Stimulated activated CD8-positive, alpha-beta memory T cell treated with anti-CD3 and anti-CD28 coated beads, Interleukin-15, amount 100 ng/mL, for 4 hours (primary cell): ENCODE measurements around the gene MT1M.
"Not testable (repeated sequence)": the region's sequence is repeated elsewhere in the genome, so short reads cannot be mapped to it uniquely, and the experiment has no call there.

Experiments used
- DNase-seq, 2 donors: peaks; one replicate each; pipeline ENCODE4 v3.0.0-alpha.2; 2020; ENCODE audit warnings: low read depth in 2 of 2

Gene MT1M

GRCh38 chr16:56608876-56609462, 23.5 kb upstream of the MT1M start:
- no peak for DNase-seq

GRCh38 chr16:56609463-56609921, 23.0 kb upstream of the MT1M start:
- peak in 1 of 2 donors; percentile 62 for DNase-seq

- peak; percentile 38 to 74 for DNase-seq
These were observed 22.3 kb upstream of the MT1M start for GRCh38 chr16:56610017-56610608.

- no peak for DNase-seq
These were observed 21.8 kb upstream of the MT1M start for GRCh38 chr16:56610609-56611111.

GRCh38 chr16:56611281-56611833, 21.1 kb upstream of the MT1M start:
- DNase-seq, result no peak

GRCh38 chr16:56613706-56614105, 18.8 kb upstream of the MT1M start:
- no peak for DNase-seq

- no peak for DNase-seq
These were observed 17.9 kb upstream of the MT1M start for GRCh38 chr16:56614549-56614991.

- no peak for DNase-seq
These were observed 17.1 kb upstream of the MT1M start for GRCh38 chr16:56615353-56615752.

- DNase-seq, result no peak
These were observed 15.7 kb upstream of the MT1M start for GRCh38 chr16:56616608-56617211.

GRCh38 chr16:56617212-56618085, 15.0 kb upstream of the MT1M start:
- DNase-seq, result no peak

GRCh38 chr16:56618138-56618537, 14.3 kb upstream of the MT1M start:
- no peak for DNase-seq

GRCh38 chr16:56620339-56620897, 12.0 kb upstream of the MT1M start:
- DNase-seq, result no peak

- DNase-seq, result not testable (repeated sequence)
These were observed 10.6 kb upstream of the MT1M start for GRCh38 chr16:56621665-56622445.

- DNase-seq, result not testable (repeated sequence)
These were observed 9.3 kb upstream of the MT1M start for GRCh38 chr16:56623184-56623583.

GRCh38 chr16:56623637-56624036, 8.8 kb upstream of the MT1M start:
- no peak for DNase-seq

- DNase-seq, result no peak
These were observed 7.1 kb upstream of the MT1M start, which contains the start of gene MT1E for GRCh38 chr16:56625140-56625942. TSS of gene MT1E (plus strand) at chr16:56625781. CDS start at chr16:56625852, 71 bp downstream.

GRCh38 chr16:56625943-56626654, 6.4 kb upstream of the MT1M start:
- DNase-seq, result no peak

GRCh38 chr16:56626685-56627084, 5.8 kb upstream of the MT1M start:
- no peak for DNase-seq
